ENCODE results near the gene PRUNE2.

DNA sequence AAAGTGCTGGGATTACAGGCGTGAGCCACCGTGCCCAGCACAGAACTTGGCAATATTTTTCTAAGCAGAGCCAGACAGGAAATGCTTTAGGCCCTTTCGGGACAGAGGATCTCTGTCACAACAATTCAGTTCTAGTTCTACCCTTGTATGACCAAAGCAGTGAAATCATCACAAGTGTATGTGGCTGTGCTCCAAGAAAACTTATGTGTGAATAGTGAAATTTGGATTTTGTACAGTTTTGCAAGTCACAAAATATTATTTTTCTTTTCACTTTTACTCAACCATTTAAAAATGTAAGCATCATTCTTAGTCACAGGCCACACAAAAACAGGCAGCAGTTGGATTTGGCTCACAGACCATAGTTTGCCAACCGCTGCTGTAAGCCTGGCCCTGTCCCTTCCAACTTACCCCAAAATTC is 20.4 kb upstream of the PRUNE2 start:
- no peak for TF ChIP-seq BHLHE40 (IDR thresholded peaks at IDR 0.05; ENCODE audit: borderline replicate concordance)
- TF ChIP-seq LEF1 (IDR thresholded peaks at IDR 0.05; ENCODE audit: borderline replicate concordance) = no peak
- TF ChIP-seq, protein P1, sequence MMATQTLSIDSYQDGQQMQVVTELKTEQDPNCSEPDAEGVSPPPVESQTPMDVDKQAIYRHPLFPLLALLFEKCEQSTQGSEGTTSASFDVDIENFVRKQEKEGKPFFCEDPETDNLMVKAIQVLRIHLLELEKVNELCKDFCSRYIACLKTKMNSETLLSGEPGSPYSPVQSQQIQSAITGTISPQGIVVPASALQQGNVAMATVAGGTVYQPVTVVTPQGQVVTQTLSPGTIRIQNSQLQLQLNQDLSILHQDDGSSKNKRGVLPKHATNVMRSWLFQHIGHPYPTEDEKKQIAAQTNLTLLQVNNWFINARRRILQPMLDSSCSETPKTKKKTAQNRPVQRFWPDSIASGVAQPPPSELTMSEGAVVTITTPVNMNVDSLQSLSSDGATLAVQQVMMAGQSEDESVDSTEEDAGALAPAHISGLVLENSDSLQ (IDR thresholded peaks at IDR 0.05) = no peak
- TF ChIP-seq ARNT (IDR thresholded peaks at IDR 0.05) = no peak
- TF ChIP-seq SP1 (IDR thresholded peaks at IDR 0.05) = no peak
- no peak for TF ChIP-seq NFRKB (IDR thresholded peaks at IDR 0.05)
- no peak for TF ChIP-seq FOXK2 (IDR thresholded peaks at IDR 0.05)
- TF ChIP-seq SUZ12 (IDR thresholded peaks at IDR 0.05) = no peak
- TF ChIP-seq ELF4 (IDR thresholded peaks at IDR 0.05) = no peak
- TF ChIP-seq L3MBTL2 (conservative IDR thresholded peaks at IDR 0.05) = no peak
- TF ChIP-seq FOXA1 (IDR thresholded peaks at IDR 0.05) = no peak

Data from HEK293T (cell line).